ENCODE data around the gene KRTAP9-1. TPM values are rescaled to one million over a fixed set of nuclear protein-coding genes. Genes with fewer than 3 reads are reported as not detected.
"Not testable (repeated sequence)": the region's sequence is repeated elsewhere in the genome, so short reads cannot be mapped to it uniquely, and the experiment has no call there.

KRTAP9-1 gene
- total RNA-seq, 1 experiment from 2014 or later: not detected

DNA sequence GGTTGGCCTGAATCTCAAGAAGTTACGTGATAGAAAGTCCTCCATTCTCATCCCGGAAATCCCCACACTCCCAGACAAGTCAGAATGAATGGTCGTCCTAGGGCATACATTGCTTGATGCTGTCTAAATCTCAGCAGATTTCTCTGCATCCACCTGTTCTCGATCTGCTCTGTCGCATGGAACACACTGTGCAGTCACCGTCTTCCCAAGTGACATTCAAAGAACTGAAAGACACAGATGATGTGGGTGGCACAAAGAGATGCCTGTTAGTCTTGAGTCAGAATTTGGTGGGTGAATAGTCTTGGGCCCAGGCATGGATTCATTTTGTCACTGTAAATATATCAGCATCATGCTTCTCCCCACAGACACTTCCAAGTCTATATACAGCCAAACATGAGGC is 42.0 kb downstream of the KRTAP9-1 start:
- H3K9me3 Mint-ChIP-seq (ENCODE audit: unreplicated experiment): no peaks in the 10 kb centered on the region
- TF ChIP-seq, protein P1, sequence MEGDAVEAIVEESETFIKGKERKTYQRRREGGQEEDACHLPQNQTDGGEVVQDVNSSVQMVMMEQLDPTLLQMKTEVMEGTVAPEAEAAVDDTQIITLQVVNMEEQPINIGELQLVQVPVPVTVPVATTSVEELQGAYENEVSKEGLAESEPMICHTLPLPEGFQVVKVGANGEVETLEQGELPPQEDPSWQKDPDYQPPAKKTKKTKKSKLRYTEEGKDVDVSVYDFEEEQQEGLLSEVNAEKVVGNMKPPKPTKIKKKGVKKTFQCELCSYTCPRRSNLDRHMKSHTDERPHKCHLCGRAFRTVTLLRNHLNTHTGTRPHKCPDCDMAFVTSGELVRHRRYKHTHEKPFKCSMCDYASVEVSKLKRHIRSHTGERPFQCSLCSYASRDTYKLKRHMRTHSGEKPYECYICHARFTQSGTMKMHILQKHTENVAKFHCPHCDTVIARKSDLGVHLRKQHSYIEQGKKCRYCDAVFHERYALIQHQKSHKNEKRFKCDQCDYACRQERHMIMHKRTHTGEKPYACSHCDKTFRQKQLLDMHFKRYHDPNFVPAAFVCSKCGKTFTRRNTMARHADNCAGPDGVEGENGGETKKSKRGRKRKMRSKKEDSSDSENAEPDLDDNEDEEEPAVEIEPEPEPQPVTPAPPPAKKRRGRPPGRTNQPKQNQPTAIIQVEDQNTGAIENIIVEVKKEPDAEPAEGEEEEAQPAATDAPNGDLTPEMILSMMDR (IDR thresholded peaks at IDR 0.05; ENCODE audit: unreplicated experiment): no peak
- H3K27me3 Mint-ChIP-seq (ENCODE audit: insufficient read depth, unreplicated experiment): peaks cover 77% of the 10 kb centered on the region
- no peak overlapping the region for H3K4me3 Mint-ChIP-seq (ENCODE audit: unreplicated experiment)
- no peak overlapping the region for H3K27ac Mint-ChIP-seq (ENCODE audit: low read depth, unreplicated experiment)
- DNase-seq (ENCODE audit: unreplicated experiment): no peak
- H3K4me1 Mint-ChIP-seq (ENCODE audit: insufficient read depth, unreplicated experiment): no peaks in the 10 kb centered on the region
- H3K36me3 Mint-ChIP-seq (ENCODE audit: insufficient read depth, unreplicated experiment): no peaks in the 10 kb centered on the region
- POLR2A ChIA-PET: no interaction called here
- intact Hi-C loops (cut with micrococcal nuclease): no loop called here
- CTCF ChIA-PET: no interaction called here
- BruUV-seq (replicated peaks): no TSS peak

DNA sequence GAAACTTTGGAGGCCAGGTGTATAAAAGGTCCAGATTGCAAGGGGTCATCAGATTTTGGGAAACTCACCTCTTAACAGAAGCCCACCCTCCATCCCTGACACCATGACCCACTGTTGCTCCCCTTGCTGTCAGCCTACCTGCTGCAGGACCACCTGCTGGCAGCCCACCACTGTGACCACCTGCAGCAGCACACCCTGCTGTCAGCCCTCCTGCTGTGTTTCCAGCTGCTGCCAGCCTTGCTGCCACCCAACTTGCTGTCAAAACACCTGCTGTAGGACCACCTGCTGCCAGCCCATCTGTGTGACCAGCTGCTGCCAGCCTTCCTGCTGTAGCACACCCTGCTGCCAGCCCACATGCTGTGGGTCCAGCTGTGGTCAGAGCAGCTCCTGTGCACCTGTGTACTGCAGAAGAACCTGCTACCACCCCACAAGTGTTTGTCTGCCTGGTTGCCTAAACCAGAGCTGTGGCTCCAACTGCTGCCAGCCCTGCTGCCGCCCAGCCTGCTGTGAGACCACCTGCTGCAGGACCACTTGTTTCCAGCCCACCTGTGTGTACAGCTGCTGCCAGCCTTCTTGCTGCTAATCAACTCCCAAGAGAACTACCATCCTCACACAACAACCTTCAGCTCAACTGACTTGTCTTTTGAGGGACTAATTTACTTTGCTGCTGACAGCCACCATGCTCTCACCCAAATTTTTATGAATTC is 42.9 kb downstream of the KRTAP9-1 start, which contains the start of gene KRTAP9-3:
Gene KRTAP9-3, plus strand, starts transcription at position 51 of the 707 bp plus-strand sequence. Its CDS starts 53 bp downstream, at position 104.
- H3K4me3 Mint-ChIP-seq (ENCODE audit: unreplicated experiment); POLR2A ChIA-PET; H3K9me3 Mint-ChIP-seq (ENCODE audit: unreplicated experiment); intact Hi-C loops (cut with micrococcal nuclease); H3K36me3 Mint-ChIP-seq (ENCODE audit: insufficient read depth, unreplicated experiment); BruUV-seq (replicated peaks); H3K27ac Mint-ChIP-seq (ENCODE audit: low read depth, unreplicated experiment); H3K4me1 Mint-ChIP-seq (ENCODE audit: insufficient read depth, unreplicated experiment); DNase-seq (ENCODE audit: unreplicated experiment): not testable (repeated sequence)
- CTCF ChIA-PET: interaction anchor here (0.6 kb wide), 1 partner anchor 264 kb away, joined by 4 read pairs; no protein-coding TSS in a partner anchor
- H3K27me3 Mint-ChIP-seq (ENCODE audit: insufficient read depth, unreplicated experiment): peaks cover 83% of the 10 kb centered on the region

DNA sequence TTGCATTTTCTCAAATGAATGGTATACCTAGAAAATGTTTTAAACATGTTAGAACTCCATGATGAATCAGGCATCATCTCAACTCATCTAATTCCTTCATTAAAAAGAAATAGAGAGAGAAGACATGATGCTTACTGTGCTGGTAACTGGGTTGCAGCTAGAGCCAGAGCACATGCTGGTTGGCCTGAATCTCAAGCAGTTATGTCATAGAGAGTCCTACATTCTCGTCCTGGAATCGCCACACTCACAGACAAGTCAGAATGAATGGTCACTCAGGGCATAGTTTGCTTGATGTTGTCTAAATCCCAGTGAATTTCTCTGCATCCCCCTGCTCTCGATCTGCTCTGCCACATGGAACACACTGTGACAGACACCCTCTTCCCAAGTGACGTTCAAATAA is 47.4 kb downstream of the KRTAP9-1 start:
- H3K4me3 Mint-ChIP-seq (ENCODE audit: unreplicated experiment); H3K9me3 Mint-ChIP-seq (ENCODE audit: unreplicated experiment); intact Hi-C loops (cut with micrococcal nuclease); CTCF ChIA-PET; H3K36me3 Mint-ChIP-seq (ENCODE audit: insufficient read depth, unreplicated experiment); H3K4me1 Mint-ChIP-seq (ENCODE audit: insufficient read depth, unreplicated experiment); POLR2A ChIA-PET; DNase-seq (ENCODE audit: unreplicated experiment); H3K27ac Mint-ChIP-seq (ENCODE audit: low read depth, unreplicated experiment); BruUV-seq (replicated peaks): not testable (repeated sequence)
- peaks cover 68% of the 10 kb centered on the region for H3K27me3 Mint-ChIP-seq (ENCODE audit: insufficient read depth, unreplicated experiment)

DNA sequence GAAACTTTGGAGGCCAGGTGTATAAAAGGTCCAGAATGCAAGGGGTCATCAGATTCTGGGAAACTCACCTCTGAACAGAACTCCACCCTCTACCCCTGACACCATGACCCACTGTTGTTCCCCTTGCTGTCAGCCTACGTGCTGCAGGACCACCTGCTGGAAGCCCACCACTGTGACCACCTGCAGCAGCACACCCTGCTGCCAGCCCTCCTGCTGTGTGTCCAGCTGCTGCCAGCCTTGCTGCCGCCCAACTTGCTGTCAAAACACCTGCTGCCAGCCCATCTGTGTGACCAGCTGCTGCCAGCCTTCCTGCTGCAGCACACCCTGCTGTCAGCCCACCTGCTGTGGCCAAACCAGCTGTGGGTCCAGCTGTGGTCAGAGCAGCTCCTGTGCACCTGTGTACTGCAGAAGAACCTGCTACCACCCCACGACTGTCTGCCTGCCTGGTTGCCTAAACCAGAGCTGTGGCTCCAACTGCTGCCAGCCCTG is 48.3 kb downstream of the KRTAP9-1 start, which contains the start of gene KRTAP9-8:
Gene KRTAP9-8, plus strand, starts transcription at position 51 of the 489 bp plus-strand sequence. Its CDS starts 53 bp downstream, at position 104.
- intact Hi-C loops (cut with micrococcal nuclease); H3K4me1 Mint-ChIP-seq (ENCODE audit: insufficient read depth, unreplicated experiment); H3K27ac Mint-ChIP-seq (ENCODE audit: low read depth, unreplicated experiment); H3K9me3 Mint-ChIP-seq (ENCODE audit: unreplicated experiment); BruUV-seq (replicated peaks); DNase-seq (ENCODE audit: unreplicated experiment); H3K4me3 Mint-ChIP-seq (ENCODE audit: unreplicated experiment); CTCF ChIA-PET; H3K36me3 Mint-ChIP-seq (ENCODE audit: insufficient read depth, unreplicated experiment): not testable (repeated sequence)
- POLR2A ChIA-PET: interaction anchor here (0.7 kb wide), 1 partner anchor 221 kb away, joined by 3 read pairs; no protein-coding TSS in a partner anchor
- peaks cover 67% of the 10 kb centered on the region for H3K27me3 Mint-ChIP-seq (ENCODE audit: insufficient read depth, unreplicated experiment)

Other genes starting within 250 kb of the KRTAP9-1 start
- gene KRT39, start 222.9 kb upstream of the KRTAP9-1 start, total RNA-seq (2022): not detected in 2 replicates
- gene KRT40, start 205.6 kb upstream of the KRTAP9-1 start, total RNA-seq (2022): not detected in 2 replicates
- gene KRTAP3-3, start 195.7 kb upstream of the KRTAP9-1 start, total RNA-seq (2022): not detected in 2 replicates
- gene KRTAP3-2, start 190.0 kb upstream of the KRTAP9-1 start, total RNA-seq (2022): not detected in 2 replicates
- gene KRTAP3-1, start 180.8 kb upstream of the KRTAP9-1 start, total RNA-seq (2022): not detected in 2 replicates
- not detected in 2 replicates for gene KRTAP1-5, start 162.7 kb upstream of the KRTAP9-1 start, total RNA-seq (2022)
- gene KRTAP1-4, start 159.7 kb upstream of the KRTAP9-1 start, total RNA-seq (2022): not detected in 2 replicates
- not detected in 2 replicates for gene KRTAP1-3, start 155.0 kb upstream of the KRTAP9-1 start, total RNA-seq (2022)
- gene KRTAP1-1, start 148.4 kb upstream of the KRTAP9-1 start, total RNA-seq (2022): not detected in 2 replicates
- gene KRTAP2-1, start 142.6 kb upstream of the KRTAP9-1 start, total RNA-seq (2022): not detected in 2 replicates
- gene KRTAP2-2, start 134.7 kb upstream of the KRTAP9-1 start, total RNA-seq (2022): not detected in 2 replicates
- gene KRTAP2-3, start 129.8 kb upstream of the KRTAP9-1 start, total RNA-seq (2022): not detected in 2 replicates
- gene KRTAP2-4, start 124.0 kb upstream of the KRTAP9-1 start, total RNA-seq (2022): not detected in 2 replicates
- gene KRTAP4-7, start 105.7 kb upstream of the KRTAP9-1 start, total RNA-seq (2022): not detected in 2 replicates
- not detected in 2 replicates for gene KRTAP4-8, start 91.7 kb upstream of the KRTAP9-1 start, total RNA-seq (2022)
- gene KRTAP4-16, start 87.7 kb upstream of the KRTAP9-1 start, total RNA-seq (2022): not detected in 2 replicates
- gene KRTAP4-9, start 84.5 kb upstream of the KRTAP9-1 start, total RNA-seq (2022): not detected in 2 replicates
- not detected in 2 replicates for gene KRTAP4-11, start 71.5 kb upstream of the KRTAP9-1 start, total RNA-seq (2022)
- gene KRTAP4-12, start 65.7 kb upstream of the KRTAP9-1 start, total RNA-seq (2022): not detected in 2 replicates
- gene KRTAP4-6, start 49.3 kb upstream of the KRTAP9-1 start, total RNA-seq (2022): not detected in 2 replicates
- gene KRTAP4-5, start 40.1 kb upstream of the KRTAP9-1 start, total RNA-seq (2022): not detected in 2 replicates
- not detected in 2 replicates for gene KRTAP4-4, start 29.1 kb upstream of the KRTAP9-1 start, total RNA-seq (2022)
- gene KRTAP4-3, start 21.7 kb upstream of the KRTAP9-1 start, total RNA-seq (2022): not detected in 2 replicates
- not detected in 2 replicates for gene KRTAP4-2, start 11.7 kb upstream of the KRTAP9-1 start, total RNA-seq (2022)
- gene KRTAP4-1, start 5.0 kb upstream of the KRTAP9-1 start, total RNA-seq (2022): not detected in 2 replicates
- gene KRTAP9-2, start 36.8 kb downstream of the KRTAP9-1 start, total RNA-seq (2022): not detected in 2 replicates
- not detected in 2 replicates for gene KRTAP9-3, start 42.6 kb downstream of the KRTAP9-1 start, total RNA-seq (2022)
- not detected in 2 replicates for gene KRTAP9-8, start 48.1 kb downstream of the KRTAP9-1 start, total RNA-seq (2022)
- not detected in 2 replicates for gene KRTAP9-4, start 59.8 kb downstream of the KRTAP9-1 start, total RNA-seq (2022)
- gene KRTAP9-9, start 65.5 kb downstream of the KRTAP9-1 start, total RNA-seq (2022): not detected in 2 replicates
- not detected in 2 replicates for gene KRTAP9-6, start 75.5 kb downstream of the KRTAP9-1 start, total RNA-seq (2022)
- not detected in 2 replicates for gene KRTAP9-7, start 85.8 kb downstream of the KRTAP9-1 start, total RNA-seq (2022)
- not detected in 2 replicates for gene KRTAP29-1, start 113.0 kb downstream of the KRTAP9-1 start, total RNA-seq (2022)
- not detected in 2 replicates for gene KRTAP16-1, start 119.4 kb downstream of the KRTAP9-1 start, total RNA-seq (2022)
- gene KRTAP17-1, start 125.8 kb downstream of the KRTAP9-1 start, total RNA-seq (2022): not detected in 2 replicates
- not detected in 2 replicates for gene KRT33A, start 160.9 kb downstream of the KRTAP9-1 start, total RNA-seq (2022)
- not detected in 2 replicates for gene KRT33B, start 179.9 kb downstream of the KRTAP9-1 start, total RNA-seq (2022)
- 0.40 and 0.42 TPM in 2 replicates for gene KRT34, start 192.4 kb downstream of the KRTAP9-1 start, total RNA-seq (2022)
- not detected in 2 replicates for gene KRT31, start 207.7 kb downstream of the KRTAP9-1 start, total RNA-seq (2022)
- gene KRT37, start 234.7 kb downstream of the KRTAP9-1 start, total RNA-seq (2022): not detected in 2 replicates

Measured in MCF 10A (cell line).